ENCODE data around the gene ST6GALNAC3.
"Not testable (repeated sequence)": the region's sequence is repeated elsewhere in the genome, so short reads cannot be mapped to it uniquely, and the experiment has no call there.

The ST6GALNAC3 gene

GRCh38 chr1:76341816-76342215 lies 267.3 kb downstream of the ST6GALNAC3 start:
- DNase-seq (ENCODE audit: low spot score), result not testable (repeated sequence)

DNA sequence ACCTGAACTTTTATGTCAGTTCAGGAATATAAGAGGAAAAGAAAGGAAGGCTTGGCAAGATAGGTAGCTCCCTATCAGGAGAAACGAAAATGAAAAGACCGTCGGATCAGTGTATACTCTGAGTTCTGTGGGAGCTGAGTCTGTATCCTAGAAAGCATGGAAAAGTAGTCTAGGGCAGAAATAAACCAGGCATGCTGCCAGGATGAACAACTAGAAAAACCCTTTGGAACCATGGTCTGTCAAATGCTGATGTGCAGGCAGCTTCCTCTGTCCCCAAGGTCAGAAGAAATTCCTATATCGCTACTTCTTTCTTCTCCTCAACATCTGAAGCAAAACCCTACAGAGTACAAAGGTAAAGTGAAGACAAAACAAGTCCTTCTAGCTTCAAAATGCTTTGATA lies 268.8 kb downstream of the ST6GALNAC3 start:
- no peak for DNase-seq (ENCODE audit: low spot score)

DNA sequence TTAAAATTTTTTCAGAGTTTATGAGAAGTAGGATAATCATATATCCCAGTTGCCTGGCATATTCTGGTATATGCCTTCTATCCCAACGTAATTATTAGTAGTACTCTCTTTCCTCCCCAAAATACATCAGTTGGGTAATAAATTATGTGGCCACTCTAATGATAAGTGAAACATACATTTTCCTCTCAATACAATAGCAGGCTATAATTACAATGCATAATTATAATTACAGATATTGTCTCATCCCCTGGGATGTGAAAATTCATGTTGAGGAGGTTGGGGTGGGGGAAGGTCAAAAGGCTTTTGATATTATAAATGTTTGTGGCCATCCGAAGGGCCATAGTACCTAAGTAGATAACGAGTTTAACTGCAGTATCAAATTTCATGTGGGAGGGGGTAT lies 277.1 kb downstream of the ST6GALNAC3 start:
- DNase-seq (ENCODE audit: low spot score), result no peak

- DNase-seq (ENCODE audit: low spot score), result no peak
Observed at GRCh38 chr1:76352741-76353435, 278.3 kb downstream of the ST6GALNAC3 start.

GRCh38 chr1:76354236-76354635 lies 279.7 kb downstream of the ST6GALNAC3 start:
- no peak for DNase-seq (ENCODE audit: low spot score)

DNA sequence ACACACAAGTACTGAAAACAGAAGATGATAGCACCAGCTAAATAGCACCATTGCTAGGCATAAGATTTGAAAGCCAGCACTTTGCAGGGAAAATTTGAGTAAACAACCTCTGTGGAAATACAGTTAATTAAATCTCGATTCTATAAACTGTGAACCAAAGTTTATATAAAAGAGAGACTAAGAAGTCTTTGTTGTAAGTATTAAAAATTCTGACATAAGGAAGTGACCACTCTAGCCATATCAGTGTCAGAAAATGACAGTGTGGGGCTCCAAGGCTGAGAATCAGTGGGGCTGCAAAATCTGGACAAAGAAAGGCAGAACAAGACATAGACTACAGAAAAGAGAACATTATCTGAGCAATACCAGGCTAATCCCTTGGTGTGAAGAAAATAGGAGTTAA lies 292.2 kb downstream of the ST6GALNAC3 start:
- DNase-seq (ENCODE audit: low spot score), result no peak

DNA sequence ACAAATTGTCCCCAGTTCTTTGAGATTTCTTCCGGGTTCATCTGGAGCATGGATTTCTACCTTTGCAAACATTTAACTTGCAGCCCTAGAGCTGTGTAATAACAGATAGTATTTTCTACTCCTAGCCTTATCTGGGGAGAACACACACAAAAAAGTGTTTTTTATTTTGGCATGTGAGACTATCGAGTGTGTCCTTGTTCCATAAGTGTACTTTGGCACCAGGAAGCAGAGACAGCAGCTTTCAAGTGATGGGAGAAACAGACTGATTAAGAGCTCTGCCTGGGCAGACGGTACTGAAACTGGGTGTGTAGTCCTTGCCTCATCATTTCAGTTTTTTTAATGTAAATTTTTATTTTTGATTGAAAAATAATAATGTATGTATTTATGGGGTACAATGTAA lies 297.4 kb downstream of the ST6GALNAC3 start:
- no peak for DNase-seq (ENCODE audit: low spot score)

DNA sequence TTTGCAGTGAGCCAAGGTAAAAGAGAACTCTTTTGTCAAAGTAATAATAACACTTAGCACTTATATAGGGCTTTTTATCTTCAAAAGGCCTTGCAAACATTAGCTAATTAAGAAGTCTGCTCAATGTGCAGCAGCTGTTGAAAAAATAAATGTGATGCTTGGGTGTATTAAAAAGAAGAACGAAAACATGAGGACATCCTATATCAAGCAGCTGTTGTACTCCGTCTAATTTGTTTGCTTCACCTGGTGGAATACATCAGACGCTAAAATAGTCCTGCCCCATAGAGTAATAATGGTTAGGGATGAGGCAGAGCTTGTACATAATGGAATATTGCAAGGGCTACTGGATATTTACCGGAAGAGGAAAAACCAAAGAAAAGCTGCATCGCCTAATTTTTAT lies 299.5 kb downstream of the ST6GALNAC3 start:
- no peak for DNase-seq (ENCODE audit: low spot score)

DNA sequence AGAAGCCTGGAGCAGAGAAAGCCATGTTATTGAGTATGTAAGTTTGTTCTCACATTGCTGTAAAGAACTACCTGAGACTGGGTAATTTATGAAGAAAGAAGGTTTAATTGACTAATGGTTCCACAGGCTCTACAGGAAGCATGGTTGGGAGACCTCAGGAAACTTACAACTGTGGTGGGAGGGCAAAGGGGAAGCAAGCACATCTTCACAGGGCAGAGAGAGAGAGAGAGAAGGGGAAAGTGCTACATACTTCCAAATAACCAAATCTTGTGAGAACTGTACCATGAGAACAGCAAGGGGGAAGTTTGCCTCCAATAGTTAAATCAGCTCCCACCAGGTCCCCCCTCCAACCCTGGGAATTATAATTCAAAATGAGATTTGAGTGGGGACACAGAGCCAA lies 302.7 kb downstream of the ST6GALNAC3 start:
- DNase-seq (ENCODE audit: low spot score), result no peak

GRCh38 chr1:76379506-76379905 lies 305.0 kb downstream of the ST6GALNAC3 start:
- DNase-seq (ENCODE audit: low spot score), result no peak

- DNase-seq (ENCODE audit: low spot score), result no peak
Observed at GRCh38 chr1:76381450-76382097, 307.0 kb downstream of the ST6GALNAC3 start.

- no peak for DNase-seq (ENCODE audit: low spot score)
Observed at GRCh38 chr1:76388261-76388660, 313.7 kb downstream of the ST6GALNAC3 start.

DNA sequence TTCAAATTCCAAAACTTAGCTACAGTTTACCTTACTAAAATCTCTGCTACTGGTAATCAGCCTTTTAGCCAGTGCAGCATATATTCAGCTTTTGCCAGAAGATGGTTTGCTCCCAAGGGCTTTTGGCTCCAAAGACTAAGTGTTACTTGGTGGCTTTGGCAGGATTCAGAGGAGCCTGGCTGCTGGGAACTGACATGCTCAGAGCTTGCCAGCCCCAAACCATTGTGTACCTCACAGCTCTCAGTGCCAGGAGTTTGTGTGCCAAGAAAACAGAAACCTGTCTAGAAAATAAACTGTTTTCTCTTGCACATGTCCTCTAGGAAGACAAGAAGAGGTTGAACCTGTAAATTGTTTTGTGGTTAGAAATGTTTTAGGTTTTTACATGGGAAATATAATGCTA lies 315.9 kb downstream of the ST6GALNAC3 start:
- no peak for DNase-seq (ENCODE audit: low spot score)

DNA sequence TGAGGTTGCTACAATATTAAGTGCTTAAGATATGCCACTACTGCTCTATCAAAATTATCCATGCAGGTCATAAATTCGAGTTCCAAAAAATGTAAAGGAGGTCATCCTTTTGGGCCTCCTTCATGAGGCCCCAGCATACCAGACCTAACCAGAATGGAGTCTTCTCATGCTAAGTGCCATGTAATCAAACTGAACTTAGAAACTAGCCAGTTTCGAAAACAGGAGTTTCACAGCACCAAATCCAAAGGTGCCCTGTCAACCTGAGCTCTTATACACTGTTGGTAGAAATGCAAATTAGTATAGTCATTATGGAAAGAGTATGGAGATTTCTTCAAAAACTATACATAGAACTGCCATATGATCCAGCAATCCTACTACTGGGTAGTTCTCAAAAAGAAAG lies 320.5 kb downstream of the ST6GALNAC3 start:
- no peak for DNase-seq (ENCODE audit: low spot score)

- no peak for DNase-seq (ENCODE audit: low spot score)
Observed at GRCh38 chr1:76402128-76402527, 327.6 kb downstream of the ST6GALNAC3 start.

- no peak for DNase-seq (ENCODE audit: low spot score)
Observed at GRCh38 chr1:76408303-76408702, 333.8 kb downstream of the ST6GALNAC3 start.

- DNase-seq (ENCODE audit: low spot score), result no peak
Observed at GRCh38 chr1:76410499-76410898, 336.0 kb downstream of the ST6GALNAC3 start.

- DNase-seq (ENCODE audit: low spot score), result no peak
Observed at GRCh38 chr1:76418531-76418930, 344.0 kb downstream of the ST6GALNAC3 start.

GRCh38 chr1:76419603-76420002 lies 345.1 kb downstream of the ST6GALNAC3 start:
- DNase-seq (ENCODE audit: low spot score), result no peak

- DNase-seq (ENCODE audit: low spot score), result no peak
Observed at GRCh38 chr1:76425201-76426145, 350.9 kb downstream of the ST6GALNAC3 start.

DNA sequence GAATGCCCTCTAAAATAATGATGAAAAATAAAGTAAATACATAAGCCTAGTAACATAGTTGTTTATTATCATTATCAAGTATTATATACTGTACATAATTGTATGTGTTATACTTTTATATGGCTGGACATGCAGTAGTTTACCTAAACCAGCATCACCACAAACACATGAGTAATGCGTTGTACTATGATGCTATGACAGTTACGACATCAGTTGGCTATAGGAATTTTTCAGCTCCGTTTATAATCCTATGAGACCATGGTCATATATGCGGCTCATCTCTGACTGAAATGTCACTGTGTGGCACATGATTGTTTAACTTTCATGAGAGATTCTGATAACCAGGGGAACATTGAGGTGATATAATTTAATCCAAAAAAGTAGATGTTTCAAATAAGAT lies 352.1 kb downstream of the ST6GALNAC3 start:
- no peak for DNase-seq (ENCODE audit: low spot score)

DNA sequence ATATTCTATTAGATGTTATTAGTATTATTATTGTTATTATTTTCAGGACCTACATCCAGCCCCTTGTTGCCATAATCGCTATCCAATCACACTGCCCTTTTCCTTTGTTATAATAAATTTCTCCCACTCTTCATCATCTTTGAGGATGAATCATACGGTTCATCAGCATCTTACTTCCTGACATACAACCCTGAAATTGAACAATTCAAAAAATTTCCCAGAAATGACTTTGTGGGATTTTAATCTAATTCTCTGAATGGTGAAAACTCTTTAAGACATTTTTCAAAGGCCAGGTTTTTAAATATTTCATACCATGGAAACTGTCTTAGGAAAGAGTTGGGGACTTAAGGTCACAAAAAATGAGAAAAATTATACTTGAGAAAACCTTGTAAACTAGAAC lies 353.5 kb downstream of the ST6GALNAC3 start:
- DNase-seq (ENCODE audit: low spot score), result no peak

DNA sequence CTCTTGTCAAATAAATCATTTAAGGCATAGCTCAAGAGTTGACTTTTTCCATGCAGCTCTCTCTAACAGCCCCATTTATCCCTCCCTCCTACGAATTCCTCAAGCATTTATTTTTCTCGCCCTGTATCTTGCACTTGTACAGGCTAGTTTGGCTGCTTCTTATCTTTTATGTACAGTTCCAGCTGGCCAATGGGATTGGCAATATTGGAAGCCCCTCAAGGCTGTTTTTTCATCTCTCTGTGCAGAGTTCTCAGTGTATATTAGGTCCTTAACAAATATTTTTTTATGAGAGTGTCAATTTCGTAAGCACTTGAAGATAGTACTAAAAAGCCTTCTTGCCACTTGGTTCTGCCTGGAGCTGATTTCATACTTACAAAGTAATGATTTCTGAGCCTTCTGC lies 356.0 kb downstream of the ST6GALNAC3 start:
- DNase-seq (ENCODE audit: low spot score), result no peak
